GM19467 (cell line): ENCODE measurements around the gene HOXB3.
"Not testable (repeated sequence)": the region's sequence is repeated elsewhere in the genome, so short reads cannot be mapped to it uniquely, and the experiment has no call there.

ENCODE experiments used
- ATAC-seq: cut with Tn5 transposase; IDR thresholded peaks from one replicate; pipeline ENCODE4 v1.9.1; 2021; ENCODE audit warnings: mild to moderate bottlenecking, moderate library complexity; ENCODE audit not compliant: unreplicated experiment

HOXB3 gene

DNA sequence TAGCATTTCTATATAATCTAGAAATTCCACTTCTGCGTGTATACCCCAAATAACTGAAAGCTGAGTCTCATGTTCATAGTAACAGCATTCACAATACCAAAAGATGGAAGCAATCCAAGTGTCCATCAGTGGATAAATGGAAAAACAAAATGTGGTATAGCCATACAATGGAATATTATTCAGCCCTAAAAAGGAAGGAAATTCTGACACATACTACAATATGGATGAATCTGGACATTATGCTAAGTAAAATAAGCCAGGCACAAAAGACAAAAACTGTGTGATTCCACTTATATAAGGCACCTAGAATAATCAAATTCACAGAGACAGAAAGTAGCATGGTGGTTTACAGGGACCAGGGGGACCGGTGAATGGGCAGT is 79.7 kb downstream of the HOXB3 start:
- ATAC-seq, result no peak

DNA sequence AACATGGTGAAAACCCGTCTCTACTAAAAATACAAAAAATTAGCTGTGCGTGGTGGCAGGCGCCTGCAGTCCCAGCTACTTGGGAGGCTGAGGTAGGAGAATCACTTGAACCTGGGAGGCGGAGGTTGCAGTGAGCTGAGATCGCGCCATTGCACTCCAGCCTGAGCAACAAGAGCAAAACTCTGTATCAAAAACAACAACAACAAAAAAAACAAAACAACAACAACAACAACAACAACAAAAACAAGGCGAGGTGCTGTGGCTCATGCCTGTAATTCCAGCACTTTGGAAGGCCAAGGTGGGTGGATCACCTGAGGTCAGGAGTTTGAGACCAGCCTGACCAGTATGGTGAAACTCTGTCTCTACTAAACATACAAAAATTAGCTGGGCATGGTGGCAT is 80.3 kb downstream of the HOXB3 start:
- ATAC-seq, result not testable (repeated sequence)

DNA sequence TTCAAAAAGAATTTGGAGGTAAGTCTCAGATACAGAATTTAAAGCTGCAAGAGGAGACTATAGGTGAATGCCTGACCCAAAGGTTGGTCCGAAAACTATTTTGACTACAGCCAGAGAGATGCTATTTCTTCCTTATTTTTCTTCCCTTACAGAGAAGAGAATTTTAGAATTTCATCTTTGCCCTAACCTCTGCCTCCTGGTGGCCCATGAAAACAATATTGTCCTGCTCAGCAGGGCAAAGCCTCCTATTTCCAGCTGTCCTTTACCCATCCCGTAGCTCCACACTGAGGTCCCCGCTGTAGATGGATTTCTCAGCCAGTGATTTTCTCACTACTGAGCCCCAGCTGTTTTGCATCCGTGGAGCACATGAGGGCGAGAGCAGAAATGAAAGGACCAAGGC is 83.8 kb downstream of the HOXB3 start:
- ATAC-seq, result no peak

DNA sequence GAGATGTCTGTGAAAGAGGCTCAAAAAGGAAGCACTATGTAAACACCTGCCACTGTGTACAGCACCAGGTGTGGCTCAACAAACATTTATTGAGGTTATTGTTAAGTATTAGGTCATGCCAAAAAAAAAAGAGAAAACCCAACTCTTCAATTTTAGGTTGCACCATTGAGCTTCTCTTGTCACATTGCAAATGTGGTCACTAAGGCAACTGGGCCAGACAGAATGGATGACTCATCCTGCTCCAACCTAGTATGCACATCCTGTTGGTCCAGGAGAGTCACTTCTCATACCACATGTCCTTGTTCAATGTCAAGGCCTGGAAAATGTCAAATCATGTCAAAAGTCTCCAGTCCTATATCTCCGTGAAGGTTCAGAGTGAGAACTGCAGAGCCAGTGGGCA is 84.3 kb downstream of the HOXB3 start:
- peak; percentile 70 for ATAC-seq

DNA sequence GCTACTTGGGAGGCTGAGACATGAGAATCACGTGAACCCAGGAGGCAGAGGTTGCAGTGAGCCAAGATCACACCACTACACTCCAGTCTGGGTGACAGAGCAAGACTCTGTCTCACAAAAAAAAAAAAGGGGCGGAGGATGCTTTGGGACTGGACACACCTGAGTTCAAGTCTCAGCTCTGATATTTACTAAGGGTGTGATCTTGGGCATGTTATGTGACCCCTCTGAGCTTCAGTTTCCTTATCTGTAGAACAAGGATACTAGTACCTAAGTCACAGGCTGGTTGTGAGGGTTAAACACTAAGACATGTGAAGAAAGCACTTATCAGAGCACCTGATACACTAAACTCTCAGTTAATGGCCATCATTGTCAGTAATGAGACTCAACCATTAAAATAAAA is 85.1 kb downstream of the HOXB3 start:
- ATAC-seq, result no peak

DNA sequence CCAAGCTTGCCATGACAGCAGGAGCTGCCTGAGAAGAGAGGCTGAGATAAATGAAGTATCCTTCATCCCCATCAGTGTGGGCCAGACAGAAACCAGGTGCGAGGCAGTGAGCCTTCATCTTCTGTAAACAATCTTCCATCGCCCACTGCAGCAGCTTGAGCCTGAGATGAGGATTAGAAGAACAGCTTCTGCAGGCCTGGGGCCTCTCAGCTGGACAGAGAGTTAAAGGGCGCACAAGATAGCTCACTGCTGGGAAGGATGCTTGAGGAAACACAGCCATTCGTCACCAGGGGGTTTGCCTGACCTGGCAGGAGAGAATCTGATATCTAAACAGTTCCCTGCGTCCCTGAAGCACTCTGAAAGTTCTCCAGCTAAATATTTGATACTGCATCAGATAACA is 86.3 kb downstream of the HOXB3 start:
- ATAC-seq, result no peak

DNA sequence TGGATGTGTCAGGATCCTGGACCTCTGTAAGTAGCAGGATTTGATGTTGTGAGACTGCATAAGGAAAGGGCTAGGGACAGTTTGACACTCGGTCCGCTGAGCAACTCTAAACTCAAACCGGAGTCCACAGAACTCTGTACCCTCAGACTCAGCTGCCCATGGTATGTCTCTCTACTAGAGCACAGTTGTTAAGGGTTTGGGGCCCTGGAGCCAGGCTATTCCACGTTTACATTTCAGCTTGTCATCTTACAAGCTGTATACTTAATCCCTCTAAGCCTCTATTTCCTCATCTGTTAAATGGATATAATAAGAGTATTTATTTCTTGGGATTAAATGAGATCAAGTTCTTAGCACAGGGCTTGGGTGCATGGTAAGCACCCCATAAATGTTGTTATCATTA is 87.1 kb downstream of the HOXB3 start:
- no peak for ATAC-seq

DNA sequence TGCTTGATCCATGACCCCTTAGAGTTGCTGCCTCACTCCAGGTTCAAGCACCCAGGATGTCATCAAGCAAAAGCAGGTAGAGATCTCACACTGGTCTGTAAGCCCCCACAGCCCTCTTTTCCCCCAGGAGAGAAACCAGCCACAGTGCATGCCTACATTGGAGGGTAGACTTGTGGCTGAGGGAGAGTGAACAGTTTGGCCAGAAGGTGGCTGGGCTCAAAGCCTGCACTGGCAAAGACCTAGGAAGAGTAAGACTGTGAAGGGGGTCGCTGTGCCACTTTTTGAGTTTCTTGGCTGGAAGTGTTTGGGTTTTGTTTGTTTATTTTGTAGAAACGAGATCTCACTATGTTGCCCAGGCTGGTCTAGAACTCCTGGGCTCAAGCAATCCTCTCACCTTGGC is 87.7 kb downstream of the HOXB3 start:
- ATAC-seq, result no peak

DNA sequence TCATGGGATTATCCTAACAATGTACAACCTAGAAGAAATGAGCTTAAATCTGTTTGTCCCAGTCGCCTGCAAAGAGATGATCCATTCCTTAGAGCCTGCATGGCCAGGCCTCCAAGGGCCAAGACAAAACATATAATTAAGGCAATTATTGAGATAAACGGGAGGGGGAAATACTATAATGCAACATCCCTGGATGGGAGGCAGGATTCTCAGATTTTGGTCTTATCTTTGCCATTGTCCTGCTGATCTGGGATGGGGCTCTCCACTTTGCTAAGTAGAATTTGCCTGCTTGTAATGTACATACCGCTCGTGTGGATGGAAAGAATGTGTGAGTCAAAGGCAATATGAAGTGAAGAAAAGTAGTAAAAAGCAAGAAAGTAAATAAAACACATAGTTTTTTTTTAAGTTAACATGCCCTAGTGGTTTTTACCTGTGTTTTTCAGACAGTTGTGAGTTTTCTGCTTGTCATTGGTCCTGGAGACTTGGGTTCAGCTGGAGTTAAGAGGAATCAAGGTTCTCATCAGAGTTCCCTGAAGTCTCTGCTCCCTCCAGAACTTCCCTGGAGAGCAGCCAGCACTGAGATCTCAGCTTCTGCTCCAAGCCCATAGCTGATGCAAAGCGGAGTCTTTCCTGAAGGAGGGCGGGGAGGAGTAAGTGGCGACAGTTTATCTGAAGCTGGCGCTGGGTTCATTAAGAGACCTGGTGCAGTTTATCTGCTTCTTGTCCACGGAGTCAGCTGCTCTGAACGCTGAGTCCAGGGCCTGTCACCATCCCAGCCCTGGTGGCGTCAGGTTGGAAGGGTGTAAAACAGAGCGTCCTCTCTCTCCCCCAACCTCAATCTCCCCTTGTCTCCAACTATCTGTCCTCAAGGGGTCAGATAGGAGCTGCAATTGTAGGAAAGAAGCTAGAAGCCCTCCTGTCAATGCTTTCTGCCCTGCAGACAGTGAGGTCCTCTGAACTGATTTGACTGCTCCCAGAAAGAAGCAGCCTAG is 89.3 kb downstream of the HOXB3 start:
- ATAC-seq, result no peak

DNA sequence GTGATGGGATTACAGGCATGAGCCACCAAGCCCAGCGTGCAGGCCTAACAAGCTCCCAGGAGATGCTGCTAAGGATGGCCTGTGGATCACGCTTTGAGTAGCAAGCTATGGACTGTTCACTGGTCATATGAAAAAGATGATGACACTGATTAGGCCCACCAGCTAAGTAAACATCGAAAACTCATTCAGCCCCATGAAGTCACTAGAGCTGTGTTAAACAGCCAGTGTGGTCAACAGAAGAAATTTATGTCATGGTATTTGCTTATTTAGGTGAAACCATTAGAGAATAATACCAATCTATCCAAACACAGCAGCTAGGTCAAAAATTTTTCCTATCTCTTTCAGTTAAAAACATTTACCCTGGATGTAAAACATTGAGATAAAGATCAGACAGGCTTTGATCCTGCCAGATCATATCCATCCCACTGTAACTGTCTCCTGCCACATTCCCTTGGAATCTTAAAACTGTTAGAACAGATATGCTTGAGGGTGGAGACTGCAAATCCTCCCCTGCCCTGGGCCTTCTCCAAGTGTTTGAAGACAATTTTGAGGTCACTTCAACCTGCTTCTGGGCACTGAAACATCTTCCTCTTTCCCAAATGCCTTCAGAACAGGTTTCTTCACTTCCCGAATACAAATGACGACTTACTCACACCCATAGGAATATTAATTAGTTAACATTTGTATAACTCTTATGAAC is 90.2 kb downstream of the HOXB3 start:
- ATAC-seq, result no peak

DNA sequence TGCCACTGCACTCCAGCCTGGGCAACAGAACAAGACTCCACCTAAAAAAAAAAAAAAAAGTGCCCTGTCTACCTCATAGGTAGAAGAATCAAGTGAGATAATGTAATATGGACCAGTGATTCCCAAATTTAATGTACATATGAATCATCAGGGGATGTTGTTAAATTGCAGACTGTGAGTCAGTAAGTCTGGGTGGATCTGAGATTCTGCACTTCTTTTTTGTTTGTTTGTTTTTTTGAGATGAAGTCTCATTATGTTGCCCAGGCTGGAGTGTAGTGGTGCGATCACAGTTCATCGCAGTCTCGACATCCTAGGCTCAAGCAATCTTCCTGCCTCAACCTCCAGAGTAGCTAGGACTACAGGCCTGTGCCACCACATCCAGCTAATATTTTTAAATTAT is 90.8 kb downstream of the HOXB3 start:
- ATAC-seq, result no peak
